IMR-90 (cell line): ENCODE results near the gene PDRG1. TPM values are rescaled to one million over a fixed set of nuclear protein-coding genes. Genes with fewer than 3 reads are reported as not detected.

Experiments
- ATAC-seq: fragments of 200-7000 bp; cut with Tn5 transposase; 2 replicates; pipeline ENCODE4 v1.9.1; 2020; ENCODE audit warnings: low read depth, mild to moderate bottlenecking, moderate library complexity
- BruUV-seq: library from RNA; stranded (reverse); fragments of 400-500 nt; replicated peaks from 2 replicates; lab custom pipeline; 2021; lab: Mats Ljungman, UMichigan
- CTCF ChIA-PET: fragments of 300-600 bp; formaldehyde crosslinking; extraction: SDS; loops from one replicate; lab custom pipeline; 2021; ENCODE audit warnings: antibody characterized with exemption; lab: Yijun Ruan, JAX
- POLR2A ChIA-PET: fragments of 300-600 bp; sonication (Branson Sonifier 250); formaldehyde crosslinking; loops from one replicate; lab custom pipeline; 2022; ENCODE audit warnings: antibody characterized with exemption; ENCODE audit not compliant: unreplicated experiment; lab: Charles Lee
- DNase-seq: peaks from one replicate; pipeline ENCODE4 v3.0.0; 2013
- H2AFZ ChIP-seq: replicated peaks from 2 replicates; pipeline ENCODE3; 2013; ENCODE audit warnings: low read length, mild to moderate bottlenecking; ENCODE audit not compliant: poor library complexity
- H2AK5ac ChIP-seq: 2 replicates; pipeline ENCODE4 v1.6.1; 2013; ENCODE audit warnings: low read depth, low read length, inconsistent platforms
- H2AK9ac ChIP-seq: replicated peaks from 2 replicates; pipeline ENCODE3; 2013; ENCODE audit warnings: mild to moderate bottlenecking, low read depth, low read length, moderate library complexity; ENCODE audit not compliant: poor library complexity
- H2BK120ac ChIP-seq: 2 replicates; pipeline ENCODE4 v1.6.1; 2013; ENCODE audit warnings: low read depth, low read length, inconsistent platforms
- H2BK15ac ChIP-seq: 3 replicates; pipeline ENCODE4 v1.6.1; 2013; ENCODE audit warnings: low read depth, low read length, inconsistent platforms
- H2BK20ac ChIP-seq: 2 replicates; pipeline ENCODE4 v1.6.1; 2013; ENCODE audit warnings: low read depth, mild to moderate bottlenecking, inconsistent platforms, low read length, moderate library complexity
- H2BK5ac ChIP-seq: 2 replicates; pipeline ENCODE4 v1.6.1; 2013; ENCODE audit warnings: mild to moderate bottlenecking, low read depth, low read length, inconsistent platforms; ENCODE audit not compliant: poor library complexity, severe bottlenecking
- H3K14ac ChIP-seq: replicated peaks from 2 replicates; pipeline ENCODE4 v1.6.1; 2013; ENCODE audit warnings: low read depth, low read length, inconsistent platforms
- H3K18ac ChIP-seq: 2 replicates; pipeline ENCODE4 v1.6.1; 2013; ENCODE audit warnings: low read depth, low read length, control low read depth
- H3K23ac ChIP-seq: 2 replicates; pipeline ENCODE4 v1.6.1; 2013; ENCODE audit warnings: low read depth, low read length, inconsistent platforms
- H3K27ac ChIP-seq: 2 replicates; pipeline ENCODE4 v1.5.1; 2013; ENCODE audit warnings: mild to moderate bottlenecking, control low read depth, low read length; ENCODE audit not compliant: insufficient read depth
- H3K27me3 ChIP-seq: 2 replicates; pipeline ENCODE4 v1.6.1; 2013; ENCODE audit warnings: low read length; ENCODE audit not compliant: control insufficient read depth, insufficient read depth
- H3K36me3 ChIP-seq: 2 replicates; pipeline ENCODE4 v1.6.1; 2013; ENCODE audit warnings: low read length, mixed read lengths; ENCODE audit not compliant: control insufficient read depth, insufficient read depth
- H3K4ac ChIP-seq: 2 replicates; pipeline ENCODE4 v1.6.1; 2013; ENCODE audit warnings: low read depth, low read length, inconsistent platforms
- H3K4me1 ChIP-seq: 2 replicates; pipeline ENCODE4 v1.6.1; 2013; ENCODE audit warnings: low read length, mixed read lengths; ENCODE audit not compliant: control insufficient read depth, insufficient read depth
- H3K4me2 ChIP-seq: 2 replicates; pipeline ENCODE4 v1.6.1; 2013; ENCODE audit warnings: low read depth, mild to moderate bottlenecking, control low read depth, low read length, moderate library complexity
- H3K4me3 ChIP-seq: 2 replicates; pipeline ENCODE4 v1.5.1; 2013; ENCODE audit warnings: low read depth, mild to moderate bottlenecking, control low read depth, low read length, moderate library complexity; ENCODE audit not compliant: insufficient read depth
- H3K56ac ChIP-seq: 2 replicates; pipeline ENCODE4 v1.6.1; 2013; ENCODE audit warnings: low read length, inconsistent platforms; ENCODE audit not compliant: insufficient read depth; ENCODE audit errors: extremely low read depth
- H3K79me1 ChIP-seq, 2 experiments: 2 replicates each; pipeline ENCODE4 v1.6.1; 2013; ENCODE audit warnings: low read length in 2 of 2, inconsistent platforms in 1 of 2, low read depth in 1 of 2
- H3K9ac ChIP-seq: 2 replicates; pipeline ENCODE4 v1.6.1; 2013; ENCODE audit warnings: low read depth, low read length, control low read depth
- H3K9me1 ChIP-seq: 2 replicates; pipeline ENCODE4 v1.6.1; 2013; ENCODE audit warnings: low read length, inconsistent platforms; ENCODE audit not compliant: insufficient read depth
- H3K9me3 ChIP-seq: 2 replicates; pipeline ENCODE4 v1.6.1; 2013; ENCODE audit warnings: low read length; ENCODE audit not compliant: control insufficient read depth, insufficient read depth
- H4K20me1 ChIP-seq: 2 replicates; pipeline ENCODE4 v1.6.1; 2013; ENCODE audit warnings: low read length, inconsistent platforms; ENCODE audit not compliant: insufficient read depth
- H4K5ac ChIP-seq: 2 replicates; pipeline ENCODE4 v1.6.1; 2013; ENCODE audit warnings: mild to moderate bottlenecking, low read depth, low read length, control low read depth
- H4K8ac ChIP-seq, 2 experiments: 2 replicates each; pipeline ENCODE4 v1.6.1; 2013; ENCODE audit warnings: low read depth in 2 of 2, low read length in 2 of 2, control low read depth in 1 of 2, inconsistent platforms in 1 of 2
- H4K91ac ChIP-seq: 2 replicates; pipeline ENCODE4 v1.6.1; 2013; ENCODE audit warnings: low read depth, low read length, inconsistent platforms; ENCODE audit not compliant: insufficient read depth
- BHLHE40 ChIP-seq: fragments of 150-350 bp; IDR thresholded peaks from 2 replicates; pipeline ENCODE4 v1.6.1; 2016; ENCODE audit warnings: mild to moderate bottlenecking, low read depth, low read length
- CEBPB ChIP-seq: IDR thresholded peaks from 2 replicates; pipeline ENCODE4 v1.6.1; 2012; ENCODE audit warnings: low read depth, low read length, improper control_type of control experiment
- CHD1 ChIP-seq: IDR thresholded peaks from 2 replicates; pipeline ENCODE4 v1.6.1; 2012; ENCODE audit warnings: low read depth, low read length, improper control_type of control experiment
- CTCF ChIP-seq: conservative IDR thresholded peaks from 2 replicates; pipeline ENCODE4 v1.5.1; 2012; ENCODE audit warnings: mild to moderate bottlenecking, low read depth, low read length, improper control_type of control experiment
- ELK1 ChIP-seq: fragments of 150-350 bp; IDR thresholded peaks from 2 replicates; pipeline ENCODE4 v1.6.1; 2016; ENCODE audit warnings: low read depth, mild to moderate bottlenecking, low read length, moderate library complexity, borderline replicate concordance
- MAZ ChIP-seq: IDR thresholded peaks from 2 replicates; pipeline ENCODE4 v1.6.1; 2012; ENCODE audit warnings: low read depth, mild to moderate bottlenecking, low read length, improper control_type of control experiment, moderate library complexity, borderline replicate concordance
- MXI1 ChIP-seq: IDR thresholded peaks from 2 replicates; pipeline ENCODE4 v1.6.1; 2012; ENCODE audit warnings: low read depth, mild to moderate bottlenecking, low read length, moderate library complexity, borderline replicate concordance
- NFE2L2 ChIP-seq: fragments of 150-350 bp; IDR thresholded peaks from 2 replicates; pipeline ENCODE4 v1.6.1; 2016; ENCODE audit warnings: low read depth, mild to moderate bottlenecking, low read length
- RAD21 ChIP-seq: IDR thresholded peaks from 2 replicates; pipeline ENCODE4 v1.6.1; 2012; ENCODE audit warnings: low read length, improper control_type of control experiment
- RCOR1 ChIP-seq: IDR thresholded peaks from 2 replicates; pipeline ENCODE4 v1.6.1; 2012; ENCODE audit warnings: mild to moderate bottlenecking, low read length, improper control_type of control experiment; ENCODE audit not compliant: insufficient replicate concordance
- RFX5 ChIP-seq: IDR thresholded peaks from 2 replicates; pipeline ENCODE4 v1.8.0; 2012; ENCODE audit warnings: low read depth, mild to moderate bottlenecking, low read length, moderate library complexity
- SMC3 ChIP-seq: fragments of 150-350 bp; IDR thresholded peaks from 2 replicates; pipeline ENCODE4 v1.6.1; 2016; ENCODE audit warnings: low read depth, mild to moderate bottlenecking, antibody characterized with exemption, low read length, moderate library complexity
- USF2 ChIP-seq: fragments of 150-350 bp; IDR thresholded peaks from 2 replicates; pipeline ENCODE4 v1.6.1; 2017; ENCODE audit warnings: mild to moderate bottlenecking, antibody characterized with exemption, low read length, low read depth
- WGBS, 2 experiments: methylation state at CpG; one replicate each; pipeline versions ENCODE4 v1.1.5 to v1.1.7; 2013; ENCODE audit warnings: missing lambda C conversion rate in 2 of 2; ENCODE audit not compliant: insufficient read length in 1 of 2; ENCODE audit errors: extremely low coverage in 2 of 2; 5-methylcytosine and 5-hydroxymethylcytosine counted together
- dilution Hi-C: fragments of 300-500 bp; cut with HindIII; formaldehyde crosslinking; loops from one replicate; pipeline ENCODE4 v1.14.3; 2018; ENCODE audit warnings: low sequenced_read_pairs; ENCODE audit not compliant: unreplicated experiment
- in situ Hi-C: fragments of 300-500 bp; cut with MboI; formaldehyde crosslinking; loops from 3 replicates; pipeline ENCODE4 v1.14.3; 2019; ENCODE audit warnings: low sequenced_read_pairs, inconsistent platforms, mixed read lengths
- intact Hi-C: fragments of 100-400 bp; cut with micrococcal nuclease; formaldehyde crosslinking; loops from 2 replicates; pipeline ENCODE4 v1.10.0; 2022
- polyA plus RNA-seq, 3 experiments: library from polyadenylated mRNA; depleted of rRNA; stranded (reverse); fragments of >200 nt; gene quantifications; 2 replicates each; pipeline ENCODE4 v1.2.3, GENCODE V29; 2012; ENCODE audit warnings: low replicate concordance in 1 of 3
- total RNA-seq: library from RNA; depleted of rRNA; stranded (reverse); fragments of >200 nt; gene quantifications from 2 replicates; pipeline ENCODE4 v1.2.3, GENCODE V29; 2012

Gene PDRG1
- total and polyA plus RNA-seq, 2 of the 4 experiments (the other 2 are of a cell fraction), result 5.0 to 15.7 TPM

DNA sequence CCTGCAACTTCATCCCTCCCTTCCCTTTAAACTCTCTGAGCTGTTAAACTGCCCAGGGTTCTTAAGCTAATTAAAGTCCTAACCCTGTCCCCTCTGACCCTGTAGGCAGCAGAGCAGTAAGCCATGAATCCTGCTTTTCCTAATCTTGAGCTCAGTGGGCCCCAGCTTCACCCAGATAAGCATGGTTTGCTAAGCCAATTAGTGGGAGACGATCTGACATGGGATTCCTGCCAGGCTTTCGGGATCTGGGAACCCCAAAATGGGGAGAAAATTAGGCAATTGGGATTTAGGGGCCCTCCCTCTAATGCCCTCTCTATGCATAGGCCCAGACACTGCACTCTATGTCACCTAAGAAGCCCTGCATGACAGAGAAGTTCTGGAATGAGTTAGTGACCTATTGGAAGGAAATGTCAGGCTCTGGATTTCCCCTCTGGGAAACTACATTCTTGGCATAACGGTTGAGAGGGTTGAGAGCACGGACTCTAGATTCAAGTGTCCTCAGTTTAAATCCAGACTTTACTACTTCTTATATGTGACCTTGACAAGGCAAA lies 20.7 kb upstream of the PDRG1 start:
- H2AK9ac ChIP-seq, result no peak overlapping the region
- H3K23ac ChIP-seq, result no peak overlapping the region
- WGBS, 2 experiments, result no CpG with 5 or more reads among the region's 4 CpGs
- dilution Hi-C loops (no loop called here), intact Hi-C loops (no loop called here), in situ Hi-C loops (no loop called here)
- H2AK5ac ChIP-seq, result no peak overlapping the region
- H3K79me1 ChIP-seq, result no peaks in the 10 kb centered on the region
- peaks cover 6% of the 10 kb centered on the region; the same call in 1 of the 2 replicates for H4K20me1 ChIP-seq
- ATAC-seq (no peak), DNase-seq (peak; percentile 36)
- no peaks in the 10 kb centered on the region; the same call in 1 of the 2 replicates for H3K4me1 ChIP-seq
- H3K56ac ChIP-seq, result no peak overlapping the region
- no peak overlapping the region for H3K18ac ChIP-seq
- H3K9me1 ChIP-seq, result no peaks in the 10 kb centered on the region
- no peak overlapping the region for H4K5ac ChIP-seq
- H2AFZ ChIP-seq, result no peak overlapping the region
- no peak overlapping the region for H3K27ac ChIP-seq
- no peak overlapping the region for H3K4me3 ChIP-seq
- no peak overlapping the region for H4K8ac ChIP-seq
- no peak overlapping the region for H2BK15ac ChIP-seq
- H3K14ac ChIP-seq, result no peak overlapping the region
- no peak overlapping the region for H2BK5ac ChIP-seq
- TF ChIP-seq ELK1 (no peak), RFX5 (no peak), BHLHE40 (no peak), MXI1 (no peak), CTCF (no peak), RCOR1 (no peak), SMC3 (no peak), NFE2L2 (no peak), CHD1 (no peak), USF2 (no peak), RAD21 (no peak), MAZ (no peak), CEBPB (no peak)
- H2BK120ac ChIP-seq, result no peak overlapping the region
- POLR2A ChIA-PET, result no interaction called here
- H3K4me2 ChIP-seq, result no peak overlapping the region
- H3K9me3 ChIP-seq, result no peaks in the 10 kb centered on the region
- no peak overlapping the region for H3K4ac ChIP-seq
- H4K91ac ChIP-seq, result no peak overlapping the region
- no TSS peak for BruUV-seq
- H2BK20ac ChIP-seq, result no peak overlapping the region
- no peak overlapping the region for H3K9ac ChIP-seq
- CTCF ChIA-PET, result interaction anchor here (0.9 kb wide), 1 partner anchor 21 kb away, joined by 4 read pairs; the partner anchor contains the start of gene PDRG1
- H3K27me3 ChIP-seq, result peaks cover 38% of the 10 kb centered on the region
- H3K36me3 ChIP-seq, result no peaks in the 10 kb centered on the region
